ENCODE results near the gene CTDP1.

GRCh38 chr18:79754022-79754761, 74.6 kb downstream of the CTDP1 start:
- no peak for TF ChIP-seq EZH2phosphoT487 (IDR thresholded peaks at IDR 0.05; ENCODE audit: low read length)
- TF ChIP-seq, protein P1, sequence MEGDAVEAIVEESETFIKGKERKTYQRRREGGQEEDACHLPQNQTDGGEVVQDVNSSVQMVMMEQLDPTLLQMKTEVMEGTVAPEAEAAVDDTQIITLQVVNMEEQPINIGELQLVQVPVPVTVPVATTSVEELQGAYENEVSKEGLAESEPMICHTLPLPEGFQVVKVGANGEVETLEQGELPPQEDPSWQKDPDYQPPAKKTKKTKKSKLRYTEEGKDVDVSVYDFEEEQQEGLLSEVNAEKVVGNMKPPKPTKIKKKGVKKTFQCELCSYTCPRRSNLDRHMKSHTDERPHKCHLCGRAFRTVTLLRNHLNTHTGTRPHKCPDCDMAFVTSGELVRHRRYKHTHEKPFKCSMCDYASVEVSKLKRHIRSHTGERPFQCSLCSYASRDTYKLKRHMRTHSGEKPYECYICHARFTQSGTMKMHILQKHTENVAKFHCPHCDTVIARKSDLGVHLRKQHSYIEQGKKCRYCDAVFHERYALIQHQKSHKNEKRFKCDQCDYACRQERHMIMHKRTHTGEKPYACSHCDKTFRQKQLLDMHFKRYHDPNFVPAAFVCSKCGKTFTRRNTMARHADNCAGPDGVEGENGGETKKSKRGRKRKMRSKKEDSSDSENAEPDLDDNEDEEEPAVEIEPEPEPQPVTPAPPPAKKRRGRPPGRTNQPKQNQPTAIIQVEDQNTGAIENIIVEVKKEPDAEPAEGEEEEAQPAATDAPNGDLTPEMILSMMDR (IDR thresholded peaks at IDR 0.05; ENCODE audit: low read length) = no peak
- no peak for TF ChIP-seq EZH2 (optimal IDR thresholded peaks at IDR 0.05; ENCODE audit: low read depth, low read length)

Measured in MM.1S (cell line).